ENCODE measurements around the gene PEX1.
"Not testable (repeated sequence)": the region's sequence is repeated elsewhere in the genome, so short reads cannot be mapped to it uniquely, and the experiment has no call there.

PEX1 gene

DNA sequence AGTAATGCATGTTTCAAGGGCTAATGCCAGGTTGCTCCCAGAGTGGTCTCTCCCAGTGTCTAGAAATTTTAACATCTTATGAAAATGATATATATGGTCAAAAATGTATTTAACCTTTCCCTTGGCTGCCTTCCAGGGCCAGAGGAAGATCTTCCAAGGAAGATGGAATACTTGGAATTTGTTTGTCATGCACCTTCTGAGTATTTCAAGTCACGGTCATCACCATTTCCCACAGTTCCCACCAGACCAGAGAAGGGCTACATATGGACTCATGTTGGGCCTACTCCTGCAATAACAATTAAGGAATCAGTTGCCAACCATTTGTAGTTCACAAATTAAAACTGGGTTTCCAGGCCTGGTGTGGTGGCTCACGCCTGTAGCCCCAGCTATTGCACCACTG is 72.1 kb downstream of the PEX1 start:
- no peak for DNase-seq

GRCh38 chr7:92451645-92452044 is 76.7 kb downstream of the PEX1 start:
- DNase-seq = no peak

GRCh38 chr7:92448205-92448747 is 80.0 kb downstream of the PEX1 start:
- DNase-seq = peak; percentile 58 to 79

DNA sequence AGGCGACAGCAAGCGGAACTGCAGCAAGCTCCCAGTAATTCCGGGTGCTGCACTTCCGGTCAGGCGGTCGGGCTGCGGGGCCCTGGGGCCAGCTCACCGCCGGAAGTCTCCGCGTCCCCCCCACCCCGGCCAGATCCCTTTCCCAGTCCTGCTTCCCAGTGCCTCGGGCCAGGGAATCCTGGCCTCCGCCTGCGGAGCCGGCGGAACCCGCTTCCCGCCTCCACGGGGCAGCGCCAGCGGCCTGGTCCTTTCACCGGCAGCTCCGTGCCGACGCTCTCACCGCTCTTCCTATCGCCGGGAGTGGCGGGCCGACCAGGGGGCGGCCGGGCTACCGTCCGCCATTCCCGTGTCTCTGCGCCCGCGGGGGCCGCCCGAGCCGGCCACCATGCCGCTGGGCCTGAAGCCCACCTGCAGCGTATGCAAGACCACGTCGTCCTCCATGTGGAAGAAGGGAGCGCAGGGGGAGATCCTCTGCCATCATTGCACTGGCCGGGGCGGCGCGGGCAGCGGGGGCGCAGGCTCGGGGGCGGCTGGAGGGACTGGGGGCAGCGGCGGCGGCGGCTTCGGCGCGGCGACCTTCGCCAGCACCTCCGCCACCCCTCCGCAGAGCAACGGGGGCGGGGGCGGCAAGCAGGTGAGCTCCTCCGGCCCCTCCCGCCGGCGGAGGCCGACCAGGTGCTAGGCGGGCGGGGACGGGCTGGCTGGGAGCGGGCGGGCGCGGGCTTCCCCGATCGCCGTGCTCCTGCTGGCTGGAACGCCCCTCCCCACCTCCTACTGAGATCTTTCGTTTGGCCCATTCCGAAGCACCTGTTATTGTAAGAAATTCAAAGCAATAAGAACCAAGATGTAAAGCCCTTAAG is 80.7 kb downstream of the PEX1 start, which contains the start of gene GATAD1:
TSS of gene GATAD1 (plus strand) at position 138 of the 860 bp plus-strand sequence. CDS start at position 386, 248 bp downstream.
- peak; percentile 93 to 98 for DNase-seq

DNA sequence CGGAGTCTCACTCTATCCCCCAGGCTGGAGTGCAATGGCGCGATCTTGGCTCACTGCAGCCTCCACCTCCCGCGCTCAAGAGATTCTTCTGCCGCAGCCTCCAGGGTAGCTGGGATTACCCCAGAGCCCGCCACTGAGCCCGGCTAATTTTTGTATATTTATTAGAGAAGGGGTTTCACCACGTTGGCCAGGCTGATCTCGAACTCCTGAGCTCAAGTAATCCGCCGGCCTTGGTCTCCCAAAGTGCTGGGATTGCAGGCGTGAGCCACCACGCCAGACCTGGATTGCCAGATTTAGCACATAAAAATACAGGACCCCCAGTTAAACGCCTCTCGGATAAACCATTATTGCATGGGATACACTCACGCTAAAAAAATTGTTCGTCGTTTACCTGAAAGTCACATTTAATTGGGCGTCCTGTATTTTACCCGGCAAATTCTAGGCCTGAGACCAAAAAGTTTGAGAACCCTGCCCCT is 81.4 kb downstream of the PEX1 start:
- no peak for DNase-seq

GRCh38 chr7:92442720-92443119 is 85.6 kb downstream of the PEX1 start:
- not testable (repeated sequence) for DNase-seq

DNA sequence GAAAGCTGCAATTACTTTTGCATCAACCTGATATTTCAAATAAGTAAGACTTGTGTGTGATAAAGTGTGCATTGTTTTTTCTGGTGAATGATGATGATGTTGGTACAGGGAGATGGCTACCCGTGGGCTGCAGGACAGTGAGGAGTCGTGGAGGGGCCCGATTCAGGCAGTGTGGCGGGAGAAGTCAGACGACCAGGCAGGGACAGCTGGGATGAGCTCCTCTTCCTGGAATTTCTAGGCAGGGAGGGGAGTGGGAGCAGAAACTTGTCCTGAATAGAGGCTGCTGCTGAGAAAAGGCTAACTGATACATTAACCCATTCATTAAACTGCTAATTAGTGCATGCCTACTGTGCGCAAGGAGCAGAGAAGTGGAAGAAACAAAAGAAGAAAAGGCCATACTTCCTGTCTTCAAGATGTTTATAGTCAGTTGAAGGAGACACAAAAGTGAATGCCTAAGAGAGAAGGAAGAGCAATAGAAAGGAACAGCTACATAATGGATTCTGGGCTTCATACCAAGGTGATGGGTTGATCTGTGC is 90.3 kb downstream of the PEX1 start:
- no peak for DNase-seq

Data from NCI-H526 (cell line).